Adrenal gland (tissue), 12 donors: ENCODE measurements around the gene EXOC6B. TPM values are rescaled to one million over a fixed set of nuclear protein-coding genes. Genes with fewer than 3 reads are reported as not detected.

ENCODE experiments used
- DNase-seq, 7 donors: peaks; one replicate each; pipeline ENCODE4 v3.0.0-alpha.2; 2019 to 2020
- H3K27ac ChIP-seq, 5 donors: fragments of 200-600 bp; sonication (generic) in 4 of 5; 1 replicate in 3 of 5; 2 replicates in 2 of 5; pipeline versions ENCODE4 v1.5.1 to v1.8.0; 2016 to 2020; ENCODE audit warnings: mild to moderate bottlenecking in 1 of 5
- H3K27me3 ChIP-seq: fragments of 200-600 bp; 2 replicates; pipeline ENCODE4 v1.8.0; 2021
- H3K36me3 ChIP-seq, 2 donors: fragments of 200-600 bp; replicated peaks in 1 of 2; 1 replicate in 1 of 2; 2 replicates in 1 of 2; pipeline versions ENCODE4 v1.5.1 to v1.8.0; 2018 to 2022
- H3K4me1 ChIP-seq, 2 donors: fragments of 200-600 bp; replicated peaks in 1 of 2; 1 replicate in 1 of 2; 2 replicates in 1 of 2; pipeline versions ENCODE4 v1.5.1 to v1.8.0; 2018 to 2021
- H3K4me3 ChIP-seq, 4 donors: fragments of 200-600 bp; sonication (generic) in 3 of 4; one replicate each; pipeline ENCODE4 v1.5.1; 2016 to 2018
- H3K9me3 ChIP-seq, 3 donors: fragments of 200-600 bp; sonication (generic) in 1 of 3; replicated peaks in 1 of 3; 1 replicate in 2 of 3; 2 replicates in 1 of 3; pipeline versions ENCODE4 v1.5.1 to v1.8.0; 2016 to 2021
- CTCF ChIP-seq, 6 experiments: fragments of 450-650 bp in 4 of 6; fragments of 200-600 bp in 2 of 6; sonication (generic) in 1 of 6; IDR thresholded peaks; 1 replicate in 5 of 6; 2 replicates in 1 of 6; pipeline versions ENCODE4 v1.5.1 to v1.8.0; 2016 to 2021; ENCODE audit warnings: antibody characterized with exemption in 6 of 6, mild to moderate bottlenecking in 2 of 6, moderate library complexity in 1 of 6
- POLR2A ChIP-seq, 2 donors: fragments of 450-650 bp; IDR thresholded peaks; one replicate each; pipeline ENCODE4 v1.6.1; 2017; ENCODE audit warnings: antibody characterized with exemption in 2 of 2, mild to moderate bottlenecking in 2 of 2, moderate library complexity in 1 of 2
- WGBS, 4 donors: extraction: QIAGEN DNeasy Blood & Tissue Kit in 2 of 4; methylation state at CpG; one replicate each; pipeline versions ENCODE4 v1.1.5 to v1.1.7; 2013 to 2017; 5-methylcytosine and 5-hydroxymethylcytosine counted together
- intact Hi-C, 2 donors: fragments of 100-400 bp; cut with DNase I; formaldehyde crosslinking; loops; one replicate each; pipeline versions ENCODE4 v1.14.1 to v1.15.0; 2022 to 2023
- polyA plus RNA-seq, 3 donors: library from polyadenylated mRNA; stranded (reverse); fragments of 200-250 nt in 2 of 3; fragments of 350-450 nt in 1 of 3; fragmentation: Illumina TruSeq in 1 of 3; extraction: RNeasy Lipid Tissue Mini Kit (QIAGEN cat#74804) in 1 of 3; gene quantifications; one replicate each; pipeline ENCODE4 v1.2.3, GENCODE V29; 2013 to 2014
- total RNA-seq, 9 donors: library from RNA; depleted of rRNA in 4 of 9; stranded (reverse); fragments of >200 nt in 4 of 9; fragments of 120-200 nt in 1 of 9; fragmentation: NEBNext Ultra II Directional in 1 of 9; extraction: Animal tissue kit (Norgen Biotek cat#: 25700) in 1 of 9; gene quantifications; one replicate each; pipeline versions ENCODE4 v1.1.0 to v1.2.4, GENCODE V29; 2013 to 2023
- donor health status: healthy with polysubstance abuse.
- donor health status: Bipolar disorder and iron deficiency.
- donor health status: DM: yes; HTN: yes; CAD: no.
- donor health status: DM: no; HTN: no; CAD: no.
- donor health status: DM: no; HTN: no; CAD: no.
- donor health status: DM: yes; HTN: yes; CAD: no.

The EXOC6B gene
- total and polyA plus RNA-seq, 12 donors, result 6.0 to 92.6 (median 50.6) TPM

- Histone ChIP-seq H3K4me3 (no peak overlapping the region), H3K4me1 (no peaks in the 10 kb centered on the region), H3K27ac (no peak overlapping the region), H3K27me3 (no peaks in the 10 kb centered on the region), H3K9me3 (no peaks in the 10 kb centered on the region), H3K36me3 (no peaks in the 10 kb centered on the region)
- no peak for TF ChIP-seq POLR2A (IDR thresholded peaks at IDR 0.05)
- TF ChIP-seq CTCF (IDR thresholded peaks at IDR 0.05), result no peak
- DNase-seq, result no peak
- intact Hi-C loops, result no loop called here
Observed at GRCh38 chr2:72193723-72194122, 632.1 kb downstream of the EXOC6B start.

- no peaks in the 10 kb centered on the region for H3K9me3 ChIP-seq
- WGBS, 4 donors, result 27 to 49% (median 40%) methylated on average over 1 of the region's 1 CpG
- H3K4me1 ChIP-seq, result no peaks in the 10 kb centered on the region
- intact Hi-C loops, result no loop called here
- no peaks in the 10 kb centered on the region for H3K27me3 ChIP-seq
- no peak for TF ChIP-seq POLR2A (IDR thresholded peaks at IDR 0.05)
- no peak for TF ChIP-seq CTCF (IDR thresholded peaks at IDR 0.05)
- no peak for DNase-seq
- no peaks in the 10 kb centered on the region for H3K36me3 ChIP-seq
- H3K4me3 ChIP-seq, result no peak overlapping the region
- H3K27ac ChIP-seq, result no peak overlapping the region
Observed at GRCh38 chr2:72191441-72191840, 634.4 kb downstream of the EXOC6B start.

- Histone ChIP-seq H3K9me3 (no peaks in the 10 kb centered on the region), H3K4me3 (no peak overlapping the region), H3K27ac (no peak overlapping the region), H3K36me3 (no peaks in the 10 kb centered on the region), H3K4me1 (no peaks in the 10 kb centered on the region), H3K27me3 (no peaks in the 10 kb centered on the region)
- TF ChIP-seq CTCF (IDR thresholded peaks at IDR 0.05) (no peak), POLR2A (IDR thresholded peaks at IDR 0.05) (no peak)
- WGBS, 4 donors, result 65 to 88% (median 83%) methylated on average over 1 of the region's 1 CpG
- intact Hi-C loops, result no loop called here
- no peak for DNase-seq
Observed at GRCh38 chr2:72185206-72185605, 640.6 kb downstream of the EXOC6B start.

GRCh38 chr2:72183466-72183865 lies 642.4 kb downstream of the EXOC6B start:
- intact Hi-C loops, result no loop called here
- H3K27ac ChIP-seq, result no peak overlapping the region
- no peak overlapping the region for H3K4me3 ChIP-seq
- H3K27me3 ChIP-seq, result no peaks in the 10 kb centered on the region
- WGBS, 4 donors, result 91 to 99% (median 96%) methylated on average over 2 of the region's 2 CpGs
- no peak for DNase-seq
- TF ChIP-seq CTCF (IDR thresholded peaks at IDR 0.05), result no peak
- TF ChIP-seq POLR2A (IDR thresholded peaks at IDR 0.05), result no peak
- no peaks in the 10 kb centered on the region for H3K4me1 ChIP-seq
- peaks cover 0 to 7% of the 10 kb centered on the region in 2 donors for H3K36me3 ChIP-seq
- H3K9me3 ChIP-seq, result no peaks in the 10 kb centered on the region
